HepG2 (cell line): Measurements from ENCODE around the gene SDF2. TPM values are rescaled to one million over a fixed set of nuclear protein-coding genes. Genes with fewer than 3 reads are reported as not detected.

Experiments
- EED ChIP-seq: sonication (generic); formaldehyde crosslinking; IDR thresholded peaks from 2 replicates; pipeline ENCODE4 v1.5.0; 2020; ENCODE audit warnings: mild to moderate bottlenecking, missing genetic modification reagents
- FOXJ3 ChIP-seq: sonication (generic); formaldehyde crosslinking; IDR thresholded peaks from 2 replicates; pipeline ENCODE4 v1.4.0; 2020; ENCODE audit warnings: missing genetic modification reagents, mild to moderate bottlenecking, borderline replicate concordance
- FOXO1 ChIP-seq: sonication (generic); formaldehyde crosslinking; IDR thresholded peaks from 2 replicates; pipeline ENCODE4 v1.4.0; 2020; ENCODE audit warnings: missing genetic modification reagents
- POLR2G ChIP-seq: fragments of 200-400 bp; formaldehyde crosslinking; IDR thresholded peaks from 2 replicates; pipeline ENCODE4 v1.6.1; 2018; ENCODE audit warnings: mild to moderate bottlenecking, low read depth, low read length, moderate library complexity
- RAD21 ChIP-seq: fragments of 450-650 bp; formaldehyde crosslinking; IDR thresholded peaks from 2 replicates; pipeline ENCODE4 v1.5.0; 2020; ENCODE audit warnings: mild to moderate bottlenecking
- SMC3 ChIP-seq: IDR thresholded peaks from 2 replicates; pipeline ENCODE4 v1.6.1; 2011; ENCODE audit warnings: low read length, improper control_type of control experiment
- TAF1 ChIP-seq: sonication (generic); formaldehyde crosslinking; IDR thresholded peaks from 2 replicates; pipeline ENCODE4 v1.4.0; 2020; ENCODE audit warnings: missing genetic modification reagents
- ZKSCAN5 ChIP-seq: sonication (generic); formaldehyde crosslinking; IDR thresholded peaks from 2 replicates; pipeline ENCODE4 v1.5.1; 2020; ENCODE audit warnings: mild to moderate bottlenecking, missing genetic modification reagents
- ZMYM2 ChIP-seq: sonication (generic); formaldehyde crosslinking; IDR thresholded peaks from 2 replicates; pipeline ENCODE4 v1.8.0; 2022; ENCODE audit warnings: mild to moderate bottlenecking, missing genetic modification reagents
- ZNF292 ChIP-seq: sonication (generic); formaldehyde crosslinking; IDR thresholded peaks from 2 replicates; pipeline ENCODE4 v1.8.1; 2022; ENCODE audit warnings: mild to moderate bottlenecking, low read depth, missing genetic modification reagents, borderline replicate concordance
- ZNF530 ChIP-seq: sonication (generic); formaldehyde crosslinking; IDR thresholded peaks from 2 replicates; pipeline ENCODE4 v1.5.0; 2020; ENCODE audit warnings: low read depth, mild to moderate bottlenecking, missing genetic modification reagents
- ZNF614 ChIP-seq: IDR thresholded peaks from 2 replicates; pipeline ENCODE4 v1.6.1; 2018; ENCODE audit warnings: missing biosample characterization, missing genetic modification reagents, inconsistent platforms, borderline replicate concordance
- polyA plus RNA-seq, 8 experiments: library from polyadenylated mRNA; depleted of rRNA in 3 of 8; stranded (reverse) in 7 of 8; unstranded in 1 of 8; fragments of >200 nt; fragmentation: Illumina TruSeq in 4 of 8; extraction: Trizol in 4 of 8; gene quantifications; 2 replicates each; pipeline versions ENCODE4 v1.2.1 to v1.2.3, GENCODE V29; 2011 to 2016; ENCODE audit warnings: low read depth in 4 of 8, missing spikeins in 1 of 8, mixed read lengths in 1 of 8; ENCODE audit not compliant: insufficient read depth in 1 of 8
- total RNA-seq, 5 experiments: library from RNA; depleted of rRNA; stranded (reverse); fragments of >200 nt; fragmentation: Illumina TruSeq; extraction: Trizol; gene quantifications; 2 replicates each; pipeline ENCODE4 v1.2.3, GENCODE V29; 2016; ENCODE audit warnings: low read depth in 1 of 5
- TF ChIP-seq, protein P1 (sequence below): sonication (generic); formaldehyde crosslinking; IDR thresholded peaks from 2 replicates; pipeline ENCODE4 v1.8.1; 2022; ENCODE audit warnings: low read depth, mild to moderate bottlenecking, missing genetic modification reagents
- TF ChIP-seq, protein P2 (sequence below): IDR thresholded peaks from 2 replicates; pipeline ENCODE4 v1.6.1; 2016; ENCODE audit warnings: mild to moderate bottlenecking
- TF ChIP-seq, protein P3 (sequence below): sonication (generic); formaldehyde crosslinking; IDR thresholded peaks from 2 replicates; pipeline ENCODE4 v1.4.0; 2020; ENCODE audit warnings: missing genetic modification reagents, borderline replicate concordance

SDF2 gene
- total and polyA plus RNA-seq, 2 of the 13 experiments (the other 11 are each of a cell fraction or from before 2014, with no cell fraction given) = 58.2 to 58.4 TPM

- TF ChIP-seq ZMYM2 (peak; percentile 75; the same call in 1 of the 2 replicates), SMC3 (peak; percentile 17; the same call in 1 of the 2 replicates), FOXJ3 (CRISPR knock-in tag) (no peak; the same call in 1 of the 2 replicates), EED (0 out of 2 replicates have a peak, but pooled peaks have one; percentile 34), POLR2G (peak; percentile 88), ZNF292 (CRISPR knock-in tag) (peak; percentile 96; the same call in 1 of the 2 replicates), RAD21 (peak; percentile 46), FOXO1 (CRISPR knock-in tag) (peak; percentile 81; the same call in 1 of the 2 replicates), ZKSCAN5 (peak; percentile 49; the same call in 1 of the 2 replicates), ZNF530 (CRISPR knock-in tag) (no peak), TAF1 (CRISPR knock-in tag) (peak; percentile 77), ZNF614 (CRISPR knock-in tag) (peak; percentile 88)
- TF ChIP-seq, protein P1, sequence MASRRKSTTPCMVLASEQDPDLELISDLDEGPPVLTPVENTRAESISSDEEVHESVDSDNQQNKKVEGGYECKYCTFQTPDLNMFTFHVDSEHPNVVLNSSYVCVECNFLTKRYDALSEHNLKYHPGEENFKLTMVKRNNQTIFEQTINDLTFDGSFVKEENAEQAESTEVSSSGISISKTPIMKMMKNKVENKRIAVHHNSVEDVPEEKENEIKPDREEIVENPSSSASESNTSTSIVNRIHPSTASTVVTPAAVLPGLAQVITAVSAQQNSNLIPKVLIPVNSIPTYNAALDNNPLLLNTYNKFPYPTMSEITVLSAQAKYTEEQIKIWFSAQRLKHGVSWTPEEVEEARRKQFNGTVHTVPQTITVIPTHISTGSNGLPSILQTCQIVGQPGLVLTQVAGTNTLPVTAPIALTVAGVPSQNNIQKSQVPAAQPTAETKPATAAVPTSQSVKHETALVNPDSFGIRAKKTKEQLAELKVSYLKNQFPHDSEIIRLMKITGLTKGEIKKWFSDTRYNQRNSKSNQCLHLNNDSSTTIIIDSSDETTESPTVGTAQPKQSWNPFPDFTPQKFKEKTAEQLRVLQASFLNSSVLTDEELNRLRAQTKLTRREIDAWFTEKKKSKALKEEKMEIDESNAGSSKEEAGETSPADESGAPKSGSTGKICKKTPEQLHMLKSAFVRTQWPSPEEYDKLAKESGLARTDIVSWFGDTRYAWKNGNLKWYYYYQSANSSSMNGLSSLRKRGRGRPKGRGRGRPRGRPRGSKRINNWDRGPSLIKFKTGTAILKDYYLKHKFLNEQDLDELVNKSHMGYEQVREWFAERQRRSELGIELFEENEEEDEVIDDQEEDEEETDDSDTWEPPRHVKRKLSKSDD (CRISPR knock-in tag) = no peak
- TF ChIP-seq, protein P2, sequence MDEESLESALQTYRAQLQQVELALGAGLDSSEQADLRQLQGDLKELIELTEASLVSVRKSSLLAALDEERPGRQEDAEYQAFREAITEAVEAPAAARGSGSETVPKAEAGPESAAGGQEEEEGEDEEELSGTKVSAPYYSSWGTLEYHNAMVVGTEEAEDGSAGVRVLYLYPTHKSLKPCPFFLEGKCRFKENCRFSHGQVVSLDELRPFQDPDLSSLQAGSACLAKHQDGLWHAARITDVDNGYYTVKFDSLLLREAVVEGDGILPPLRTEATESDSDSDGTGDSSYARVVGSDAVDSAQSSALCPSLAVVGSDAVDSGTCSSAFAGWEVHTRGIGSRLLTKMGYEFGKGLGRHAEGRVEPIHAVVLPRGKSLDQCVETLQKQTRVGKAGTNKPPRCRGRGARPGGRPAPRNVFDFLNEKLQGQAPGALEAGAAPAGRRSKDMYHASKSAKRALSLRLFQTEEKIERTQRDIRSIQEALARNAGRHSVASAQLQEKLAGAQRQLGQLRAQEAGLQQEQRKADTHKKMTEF (CRISPR knock-in tag) = peak; percentile 89
- TF ChIP-seq, protein P3, sequence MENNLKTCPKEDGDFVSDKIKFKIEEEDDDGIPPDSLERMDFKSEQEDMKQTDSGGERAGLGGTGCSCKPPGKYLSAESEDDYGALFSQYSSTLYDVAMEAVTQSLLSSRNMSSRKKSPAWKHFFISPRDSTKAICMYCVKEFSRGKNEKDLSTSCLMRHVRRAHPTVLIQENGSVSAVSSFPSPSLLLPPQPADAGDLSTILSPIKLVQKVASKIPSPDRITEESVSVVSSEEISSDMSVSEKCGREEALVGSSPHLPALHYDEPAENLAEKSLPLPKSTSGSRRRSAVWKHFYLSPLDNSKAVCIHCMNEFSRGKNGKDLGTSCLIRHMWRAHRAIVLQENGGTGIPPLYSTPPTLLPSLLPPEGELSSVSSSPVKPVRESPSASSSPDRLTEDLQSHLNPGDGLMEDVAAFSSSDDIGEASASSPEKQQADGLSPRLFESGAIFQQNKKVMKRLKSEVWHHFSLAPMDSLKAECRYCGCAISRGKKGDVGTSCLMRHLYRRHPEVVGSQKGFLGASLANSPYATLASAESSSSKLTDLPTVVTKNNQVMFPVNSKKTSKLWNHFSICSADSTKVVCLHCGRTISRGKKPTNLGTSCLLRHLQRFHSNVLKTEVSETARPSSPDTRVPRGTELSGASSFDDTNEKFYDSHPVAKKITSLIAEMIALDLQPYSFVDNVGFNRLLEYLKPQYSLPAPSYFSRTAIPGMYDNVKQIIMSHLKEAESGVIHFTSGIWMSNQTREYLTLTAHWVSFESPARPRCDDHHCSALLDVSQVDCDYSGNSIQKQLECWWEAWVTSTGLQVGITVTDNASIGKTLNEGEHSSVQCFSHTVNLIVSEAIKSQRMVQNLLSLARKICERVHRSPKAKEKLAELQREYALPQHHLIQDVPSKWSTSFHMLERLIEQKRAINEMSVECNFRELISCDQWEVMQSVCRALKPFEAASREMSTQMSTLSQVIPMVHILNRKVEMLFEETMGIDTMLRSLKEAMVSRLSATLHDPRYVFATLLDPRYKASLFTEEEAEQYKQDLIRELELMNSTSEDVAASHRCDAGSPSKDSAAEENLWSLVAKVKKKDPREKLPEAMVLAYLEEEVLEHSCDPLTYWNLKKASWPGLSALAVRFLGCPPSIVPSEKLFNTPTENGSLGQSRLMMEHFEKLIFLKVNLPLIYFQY = peak; percentile 40; the same call in 1 of the 2 replicates
These were observed 36.7 kb upstream of the SDF2 start (continued) for GRCh38 chr17:28698253-28698941.
